Measurements from ENCODE around the gene MEMO1.

MEMO1 gene

GRCh38 chr2:31980674-31981356 lies 30.0 kb downstream of the MEMO1 start:
- Histone ChIP-seq H3K9me3 (ENCODE audit: control insufficient read depth, insufficient read depth, low read length) (no peaks in the 10 kb centered on the region), H3F3A (ENCODE audit: control insufficient read depth, insufficient read depth) (no peaks in the 10 kb centered on the region), H3K36me3 (ENCODE audit: control insufficient read depth, low read length) (no peaks in the 10 kb centered on the region), H3K9me2 (replicated peaks; ENCODE audit: control insufficient read depth, low read length) (no peaks in the 10 kb centered on the region), H3K4me1 (ENCODE audit: control insufficient read depth, low read length) (peaks cover 10% of the 10 kb centered on the region), H3K4me3 (ENCODE audit: low read length) (no peak overlapping the region), H3K4me2 (ENCODE audit: low read length) (peak overlapping the region; percentile 11; the same call in 1 of the 2 replicates), H3K27ac (ENCODE audit: low read depth, low read length) (no peak overlapping the region), H3K27me3 (ENCODE audit: control insufficient read depth, low read length) (no peaks in the 10 kb centered on the region), H4K20me1 (ENCODE audit: control insufficient read depth, insufficient read depth, low read depth, low read length) (no peaks in the 10 kb centered on the region), H3K79me2 (ENCODE audit: control insufficient read depth, low read length) (peaks cover 96% of the 10 kb centered on the region)
- TF ChIP-seq CTCF (IDR thresholded peaks at IDR 0.05; ENCODE audit: low read depth, low read length, poor library complexity, severe bottlenecking), result no peak

DNA sequence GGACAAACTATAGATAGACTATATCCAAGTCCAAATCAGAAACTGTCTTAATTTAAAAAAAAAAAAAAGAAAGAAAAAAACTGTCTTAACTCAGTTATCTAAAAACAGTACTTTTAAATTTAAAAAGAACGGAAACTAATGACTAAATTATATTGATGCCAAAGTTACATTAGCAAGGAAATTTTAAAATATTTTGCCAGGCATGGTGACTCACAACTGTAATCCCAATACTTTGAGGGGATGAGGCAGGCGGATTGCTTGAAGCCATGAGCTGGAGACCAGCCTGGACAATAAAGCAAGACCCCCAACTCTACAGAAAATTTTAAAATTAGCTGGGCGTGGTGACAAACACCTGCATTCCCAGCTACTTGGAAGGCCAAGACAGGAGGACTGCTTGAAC lies 30.9 kb downstream of the MEMO1 start:
- no peak overlapping the region for H3K4me2 ChIP-seq (ENCODE audit: low read length)
- no peak overlapping the region for H3K27ac ChIP-seq (ENCODE audit: low read depth, low read length)
- no peak overlapping the region for H3K4me3 ChIP-seq (ENCODE audit: low read length)
- peaks cover 10% of the 10 kb centered on the region for H3K4me1 ChIP-seq (ENCODE audit: control insufficient read depth, low read length)
- H3K9me3 ChIP-seq (ENCODE audit: control insufficient read depth, insufficient read depth, low read length), result no peaks in the 10 kb centered on the region
- H3F3A ChIP-seq (ENCODE audit: control insufficient read depth, insufficient read depth), result no peaks in the 10 kb centered on the region
- no peaks in the 10 kb centered on the region for H3K27me3 ChIP-seq (ENCODE audit: control insufficient read depth, low read length)
- H3K36me3 ChIP-seq (ENCODE audit: control insufficient read depth, low read length), result no peaks in the 10 kb centered on the region
- peaks cover 96% of the 10 kb centered on the region for H3K79me2 ChIP-seq (ENCODE audit: control insufficient read depth, low read length)
- H4K20me1 ChIP-seq (ENCODE audit: control insufficient read depth, insufficient read depth, low read depth, low read length), result 0 out of 2 replicates have a peak, but pooled peaks cover 3% of the 10 kb centered on the region
- H3K9me2 ChIP-seq (replicated peaks; ENCODE audit: control insufficient read depth, low read length), result no peaks in the 10 kb centered on the region
- TF ChIP-seq CTCF (IDR thresholded peaks at IDR 0.05; ENCODE audit: low read depth, low read length, poor library complexity, severe bottlenecking) (no peak), EZH2phosphoT487 (IDR thresholded peaks at IDR 0.05; ENCODE audit: borderline replicate concordance, low read length) (no peak)

- H3K27ac ChIP-seq (ENCODE audit: low read depth, low read length), result no peak overlapping the region
- H3K4me1 ChIP-seq (ENCODE audit: control insufficient read depth, low read length), result peaks cover 10% of the 10 kb centered on the region
- H3K27me3 ChIP-seq (ENCODE audit: control insufficient read depth, low read length), result no peaks in the 10 kb centered on the region
- TF ChIP-seq CTCF (IDR thresholded peaks at IDR 0.05; ENCODE audit: low read depth, low read length, poor library complexity, severe bottlenecking) (no peak), EZH2phosphoT487 (IDR thresholded peaks at IDR 0.05; ENCODE audit: borderline replicate concordance, low read length) (no peak)
- no peaks in the 10 kb centered on the region for H3K9me2 ChIP-seq (replicated peaks; ENCODE audit: control insufficient read depth, low read length)
- H3F3A ChIP-seq (ENCODE audit: control insufficient read depth, insufficient read depth), result no peaks in the 10 kb centered on the region
- H3K4me2 ChIP-seq (ENCODE audit: low read length), result no peak overlapping the region
- no peaks in the 10 kb centered on the region for H3K36me3 ChIP-seq (ENCODE audit: control insufficient read depth, low read length)
- 0 out of 2 replicates have a peak, but pooled peaks cover 3% of the 10 kb centered on the region for H4K20me1 ChIP-seq (ENCODE audit: control insufficient read depth, insufficient read depth, low read depth, low read length)
- no peak overlapping the region for H3K4me3 ChIP-seq (ENCODE audit: low read length)
- no peaks in the 10 kb centered on the region for H3K9me3 ChIP-seq (ENCODE audit: control insufficient read depth, insufficient read depth, low read length)
- H3K79me2 ChIP-seq (ENCODE audit: control insufficient read depth, low read length), result peaks cover 96% of the 10 kb centered on the region
Observed at GRCh38 chr2:31979018-31979417, 31.8 kb downstream of the MEMO1 start.
